GM18873 (cell line): ENCODE results near the gene GORASP1.
"Not testable (repeated sequence)": the region's sequence is repeated elsewhere in the genome, so short reads cannot be mapped to it uniquely, and the experiment has no call there.

ENCODE experiments used
- ATAC-seq: cut with Tn5 transposase; IDR thresholded peaks from one replicate; pipeline ENCODE4 v1.9.1; 2021; ENCODE audit warnings: mild to moderate bottlenecking, moderate library complexity, moderate number of reproducible peaks; ENCODE audit not compliant: unreplicated experiment, low FRiP score

The GORASP1 gene

DNA sequence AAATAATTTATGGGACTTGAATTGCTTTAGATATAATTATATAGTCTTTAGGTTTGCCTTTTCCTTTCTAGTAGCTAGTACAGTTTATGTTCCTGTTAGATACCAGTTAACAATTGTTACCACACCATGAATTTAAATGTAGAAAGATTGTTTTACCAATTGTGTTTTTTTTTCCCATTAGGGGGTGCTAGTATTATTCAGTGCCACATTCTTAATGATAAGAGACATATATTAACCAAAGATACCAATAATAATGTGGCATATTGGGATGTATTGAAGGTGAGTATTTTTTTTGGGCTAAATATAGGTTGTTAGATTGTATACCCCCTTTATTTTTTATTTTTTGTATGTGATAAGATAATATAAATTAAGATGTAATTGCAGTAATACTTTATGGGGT is 27.9 kb downstream of the GORASP1 start:
- no peak for ATAC-seq

DNA sequence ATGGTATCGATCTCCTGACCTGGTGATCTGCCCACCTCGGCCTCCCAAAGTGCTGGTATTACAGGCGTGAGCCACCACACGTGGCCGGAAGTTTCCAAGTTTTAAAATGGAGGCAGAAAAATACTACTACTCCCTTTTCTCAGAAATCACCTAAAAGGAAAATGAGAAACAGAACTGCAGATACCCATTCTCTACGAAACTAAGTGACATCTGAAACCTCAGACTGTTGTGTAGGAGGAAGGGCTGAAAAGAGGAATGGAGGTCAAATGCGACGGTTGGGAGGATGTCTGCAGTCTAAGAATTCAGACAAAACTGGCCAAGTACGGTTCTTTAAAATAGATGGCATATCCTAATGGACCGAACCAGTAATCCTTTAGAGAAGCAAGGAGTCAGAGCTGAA is 31.5 kb downstream of the GORASP1 start:
- no peak for ATAC-seq

- ATAC-seq: no peak
Observed at GRCh38 chr3:39068556-39068955, 38.9 kb downstream of the GORASP1 start.

GRCh38 chr3:39067286-39067685 is 40.1 kb downstream of the GORASP1 start:
- no peak for ATAC-seq

GRCh38 chr3:39065197-39065596 is 42.2 kb downstream of the GORASP1 start:
- no peak for ATAC-seq

DNA sequence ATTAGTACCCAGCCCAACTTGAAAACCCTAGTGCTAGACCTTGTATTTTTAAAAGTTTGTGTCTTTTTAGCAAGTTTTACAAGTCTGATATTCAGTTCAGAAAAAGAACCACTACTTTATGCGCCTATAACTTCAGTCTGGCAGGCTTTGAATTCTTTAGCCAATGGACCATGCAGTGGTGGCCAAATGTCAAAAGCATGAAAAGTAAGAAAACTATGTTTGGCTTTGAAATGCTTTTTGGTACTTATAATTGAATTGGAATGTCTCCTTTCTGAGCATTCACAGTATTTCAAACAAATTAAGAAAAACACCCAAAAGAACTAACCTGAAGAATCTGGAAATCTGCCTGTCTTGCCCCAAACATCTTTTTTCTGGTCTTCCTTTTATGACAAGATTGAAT is 42.8 kb downstream of the GORASP1 start:
- ATAC-seq: no peak

DNA sequence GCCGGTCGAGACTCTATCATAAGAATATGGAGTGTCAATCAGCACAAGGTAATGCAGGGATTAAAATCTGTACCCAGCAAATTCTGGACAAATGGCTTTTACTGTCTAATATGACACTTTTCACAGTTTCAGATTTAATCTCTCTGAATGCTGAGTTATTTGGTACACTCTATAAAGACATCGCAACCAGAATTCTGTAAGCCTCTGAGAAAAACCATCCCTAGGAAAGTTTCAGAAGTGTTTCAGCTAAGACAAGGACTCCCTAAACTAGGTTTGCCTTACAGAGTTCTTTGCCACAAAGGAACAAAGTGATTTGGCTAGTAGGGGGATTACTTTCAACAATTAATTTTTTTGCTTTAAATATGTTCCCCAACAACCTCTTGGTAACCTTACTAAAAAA is 44.3 kb downstream of the GORASP1 start:
- no peak for ATAC-seq

DNA sequence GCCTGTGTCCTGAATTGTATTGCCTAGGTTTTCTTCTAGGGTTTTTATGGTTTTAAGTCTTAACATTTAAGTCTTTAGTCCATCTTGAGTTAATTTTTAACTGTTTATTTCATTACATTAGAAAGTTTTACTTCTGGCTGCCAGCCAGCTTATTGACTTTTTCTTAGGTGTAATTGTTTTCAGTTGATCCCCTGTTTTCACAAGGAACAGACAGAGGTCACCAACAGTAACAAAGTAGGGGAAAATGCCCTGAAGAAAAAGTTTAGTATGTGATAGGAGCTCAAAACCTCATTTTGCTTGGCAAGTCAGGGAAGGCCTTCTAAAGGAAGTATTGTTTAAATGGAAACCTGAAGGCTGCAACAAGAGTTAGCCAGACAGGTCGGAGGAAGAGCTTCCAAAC is 45.2 kb downstream of the GORASP1 start:
- ATAC-seq: no peak

GRCh38 chr3:39061228-39061627 is 46.2 kb downstream of the GORASP1 start:
- not testable (repeated sequence) for ATAC-seq

DNA sequence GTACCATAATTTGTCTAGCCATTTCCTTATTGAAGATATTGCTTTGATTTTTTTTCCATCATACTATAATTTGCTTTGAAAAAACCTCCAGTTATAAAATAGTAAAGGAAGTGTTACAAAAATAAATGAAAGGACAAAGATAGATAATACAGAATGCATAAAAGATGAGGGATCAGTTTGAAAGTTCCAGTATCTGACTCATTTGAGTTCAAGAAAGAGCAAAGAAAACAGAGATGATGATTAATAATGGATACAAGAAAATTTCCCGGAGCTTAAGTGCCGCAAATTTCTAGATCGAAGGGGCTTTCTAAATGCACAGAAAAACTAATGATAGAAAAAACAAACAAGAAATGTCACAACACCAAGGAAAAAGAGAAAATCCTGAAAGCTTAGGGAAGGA is 51.3 kb downstream of the GORASP1 start:
- no peak for ATAC-seq

DNA sequence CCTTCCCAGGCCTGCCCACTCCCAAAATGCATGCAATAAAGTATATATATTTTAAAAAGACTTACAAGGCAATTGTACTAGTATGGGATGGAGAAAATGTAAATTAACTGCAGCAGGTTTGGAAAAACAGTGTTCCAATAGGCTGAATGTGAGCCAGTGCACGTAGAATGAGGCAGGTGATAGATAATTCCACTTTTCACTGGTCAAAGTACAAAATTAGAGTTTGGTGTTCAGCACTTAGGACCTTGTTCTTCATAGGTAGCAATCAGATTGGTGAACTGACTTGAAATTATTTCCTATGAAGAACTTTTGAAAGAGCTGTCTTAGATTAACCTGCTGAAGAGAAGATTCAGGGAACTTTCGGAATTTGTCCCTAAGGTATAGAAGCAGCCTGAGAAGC is 53.7 kb downstream of the GORASP1 start:
- no peak for ATAC-seq

DNA sequence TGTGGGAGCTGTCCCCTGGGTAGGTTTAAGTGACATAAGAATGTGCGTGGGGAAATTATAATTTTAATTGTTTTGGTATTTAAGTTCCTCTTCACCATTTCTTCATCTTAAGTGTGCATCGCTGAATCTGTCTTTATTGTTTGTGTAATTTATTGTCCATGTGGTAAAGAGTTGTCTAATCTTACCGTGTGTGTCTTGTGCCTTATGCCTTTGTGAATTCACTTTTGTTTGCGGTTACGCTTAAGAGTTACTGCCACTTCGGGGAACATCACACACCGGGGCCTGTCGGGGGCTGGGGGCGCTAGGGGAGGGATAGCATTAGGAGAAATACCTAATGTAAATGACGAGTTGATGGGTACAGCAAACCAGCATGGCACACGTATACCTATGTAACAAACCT is 54.8 kb downstream of the GORASP1 start:
- no peak for ATAC-seq

DNA sequence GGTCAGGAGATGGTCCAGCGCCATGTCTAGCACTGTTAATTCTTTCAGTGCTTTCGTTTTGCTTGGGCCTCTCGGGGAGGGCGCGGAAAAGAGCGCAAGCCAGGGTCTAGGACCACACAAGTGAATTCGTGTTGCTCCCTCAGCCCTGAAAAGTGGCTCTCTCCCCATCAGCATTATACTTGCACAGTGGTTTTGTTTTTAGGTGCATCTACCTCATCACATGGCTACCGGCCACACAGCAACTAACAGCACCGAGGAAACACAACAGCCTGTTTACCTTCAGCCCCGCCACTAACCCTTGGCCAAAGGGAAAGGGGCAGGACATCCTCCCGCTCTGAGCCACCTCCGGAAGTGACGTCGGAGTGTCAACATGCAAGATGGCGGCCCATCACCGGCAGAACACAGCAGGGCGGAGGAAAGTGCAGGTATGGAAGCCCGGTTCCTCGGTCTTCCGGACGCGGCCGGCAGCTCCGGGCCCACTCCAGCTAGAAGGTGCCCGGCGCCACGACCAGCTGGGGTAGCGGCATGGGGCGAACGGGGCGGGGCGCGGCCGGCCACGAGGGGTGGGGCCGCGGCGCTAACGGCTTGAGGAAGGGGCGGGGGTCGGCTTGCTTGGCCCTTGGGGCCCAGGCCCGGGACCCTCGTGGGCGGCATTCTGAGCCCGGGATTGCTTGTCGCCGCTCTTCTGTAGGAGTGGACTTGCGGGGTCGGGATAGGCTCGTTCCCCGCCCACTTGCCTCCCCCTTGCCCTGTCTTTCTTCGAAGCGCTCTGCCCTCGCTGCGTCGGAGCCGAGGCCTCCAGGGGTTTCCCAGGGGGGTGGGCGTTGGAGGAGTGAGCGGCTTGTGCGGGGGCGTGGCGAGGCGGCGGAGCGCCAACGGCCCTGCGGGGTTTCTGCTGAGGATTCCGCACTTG is 55.5 kb downstream of the GORASP1 start, which contains the start of the genes SCN11A and WDR48:
SCN11A (minus strand) TSS at position 296 of the 913 bp plus-strand sequence. CDS start 101,582 bp downstream, outside the sequence.
WDR48 (plus strand) TSS at position 368 of the 913 bp plus-strand sequence; CDS start at position 378, 10 bp downstream.
- ATAC-seq: peak; percentile 96

GRCh38 chr3:39050029-39050428 is 57.4 kb downstream of the GORASP1 start:
- ATAC-seq: no peak
